ENCODE measurements around the gene UGDH.
"Not testable (repeated sequence)": the region's sequence is repeated elsewhere in the genome, so short reads cannot be mapped to it uniquely, and the experiment has no call there.

The UGDH gene

GRCh38 chr4:39494354-39494753 lies 32.9 kb downstream of the UGDH start:
- no peak for DNase-seq (ENCODE audit: low spot score)

GRCh38 chr4:39490322-39490721 lies 36.9 kb downstream of the UGDH start:
- DNase-seq (ENCODE audit: low spot score) = no peak

GRCh38 chr4:39486221-39486804 lies 40.9 kb downstream of the UGDH start:
- no peak for DNase-seq (ENCODE audit: low spot score)

GRCh38 chr4:39484582-39485272 lies 42.5 kb downstream of the UGDH start:
- no peak for DNase-seq (ENCODE audit: low spot score)

- DNase-seq (ENCODE audit: low spot score) = no peak
Observed at GRCh38 chr4:39480902-39481695, 46.1 kb downstream of the UGDH start.

GRCh38 chr4:39480251-39480650 lies 47.0 kb downstream of the UGDH start:
- DNase-seq (ENCODE audit: low spot score) = no peak

GRCh38 chr4:39476187-39476895 lies 50.9 kb downstream of the UGDH start:
- DNase-seq (ENCODE audit: low spot score) = no peak

- DNase-seq (ENCODE audit: low spot score) = no peak
Observed at GRCh38 chr4:39472396-39472795, 54.8 kb downstream of the UGDH start.

GRCh38 chr4:39470402-39470801 lies 56.8 kb downstream of the UGDH start:
- DNase-seq (ENCODE audit: low spot score) = no peak

- DNase-seq (ENCODE audit: low spot score) = peak; percentile 46
Observed at GRCh38 chr4:39469429-39470077, 57.7 kb downstream of the UGDH start.

- no peak for DNase-seq (ENCODE audit: low spot score)
Observed at GRCh38 chr4:39467464-39467863, 59.8 kb downstream of the UGDH start.

- DNase-seq (ENCODE audit: low spot score) = no peak
Observed at GRCh38 chr4:39466747-39467146, 60.5 kb downstream of the UGDH start.

GRCh38 chr4:39464886-39465501 lies 62.2 kb downstream of the UGDH start:
- no peak for DNase-seq (ENCODE audit: low spot score)

- DNase-seq (ENCODE audit: low spot score) = peak; percentile 93
Observed at GRCh38 chr4:39458505-39459300, 68.5 kb downstream of the UGDH start, which contains the start of the genes LIAS and RPL9. TSS of gene LIAS (plus strand) at chr4:39459056. CDS start at chr4:39459118, 62 bp downstream. TSS of gene RPL9 (minus strand) at chr4:39458922. CDS start at chr4:39458439, 483 bp downstream.

GRCh38 chr4:39458161-39458504 lies 69.1 kb downstream of the UGDH start:
- not testable (repeated sequence) for DNase-seq (ENCODE audit: low spot score)

GRCh38 chr4:39456946-39457763 lies 70.1 kb downstream of the UGDH start:
- DNase-seq (ENCODE audit: low spot score) = no peak

GRCh38 chr4:39455486-39455885 lies 71.8 kb downstream of the UGDH start:
- no peak for DNase-seq (ENCODE audit: low spot score)

- no peak for DNase-seq (ENCODE audit: low spot score)
Observed at GRCh38 chr4:39453738-39454137, 73.5 kb downstream of the UGDH start.

GRCh38 chr4:39452860-39453587 lies 74.2 kb downstream of the UGDH start:
- no peak for DNase-seq (ENCODE audit: low spot score)
